Mesenteric fat pad (tissue), 1 donor: ENCODE measurements around the gene ARHGDIA. TPM values are rescaled to one million over a fixed set of nuclear protein-coding genes. Genes with fewer than 3 reads are reported as not detected.
"Not testable (repeated sequence)": the region's sequence is repeated elsewhere in the genome, so short reads cannot be mapped to it uniquely, and the experiment has no call there.

ENCODE experiments used
- DNase-seq: peaks from one replicate; pipeline ENCODE4 v3.0.0-alpha.2; 2020; ENCODE audit warnings: low spot score
- long read RNA-seq: library from polyadenylated mRNA; unstranded; transcript quantifications from one replicate; pipeline ENCODE4 v2.0.0, GENCODE V29; 2020
- total RNA-seq: library from RNA; stranded (reverse); fragmentation: NEBNext Ultra II Directional; extraction: Animal tissue kit (Norgen Biotek cat#: 25700); gene quantifications from one replicate; pipeline ENCODE4 v1.2.1, GENCODE V29; 2021
- donor health status: DM: yes; HTN: yes; CAD: no.

ARHGDIA gene
- 521 TPM for total RNA-seq
- long read RNA-seq, transcript ARHGDIA-207 (5 exons, 1,201 nt): minor isoform, 6 of 111 reads
- long read RNA-seq, transcript ARHGDIA-201 (6 exons, 1,906 nt): major isoform, 44 of 111 reads
- long read RNA-seq, transcript ARHGDIA-217 (7 exons, 886 nt): minor isoform, 18 of 111 reads
- long read RNA-seq, partial matches to known transcripts: 4 of 111 reads
- long read RNA-seq, other reads (novel, unspliced or antisense): 37 of 111 reads

DNA sequence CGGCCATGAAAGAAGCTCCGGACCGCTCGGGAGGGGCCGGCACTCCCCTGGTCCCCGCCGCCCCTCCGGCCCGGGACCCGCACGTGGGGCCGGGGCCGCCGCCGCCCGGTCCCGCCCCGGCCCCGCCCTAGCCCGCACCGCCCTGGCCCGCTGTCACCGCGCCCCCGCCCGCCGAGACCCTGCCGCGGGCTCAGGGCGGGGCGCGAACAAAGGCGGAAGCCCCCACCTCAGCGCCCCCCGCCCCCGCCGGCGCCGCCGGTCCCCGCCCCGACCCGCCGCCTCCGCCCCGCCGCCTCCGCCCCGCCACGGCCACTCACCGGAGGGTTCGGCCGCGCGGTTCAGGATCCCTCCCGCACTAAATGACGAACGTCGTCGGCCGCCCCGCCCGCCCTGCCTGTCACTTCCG lies at the start of gene ARHGDIA:
TSS of gene ARHGDIA (minus strand) at position 357 of the 406 bp plus-strand sequence. CDS start 1,407 bp downstream, outside the sequence.
- DNase-seq: no peak

DNA sequence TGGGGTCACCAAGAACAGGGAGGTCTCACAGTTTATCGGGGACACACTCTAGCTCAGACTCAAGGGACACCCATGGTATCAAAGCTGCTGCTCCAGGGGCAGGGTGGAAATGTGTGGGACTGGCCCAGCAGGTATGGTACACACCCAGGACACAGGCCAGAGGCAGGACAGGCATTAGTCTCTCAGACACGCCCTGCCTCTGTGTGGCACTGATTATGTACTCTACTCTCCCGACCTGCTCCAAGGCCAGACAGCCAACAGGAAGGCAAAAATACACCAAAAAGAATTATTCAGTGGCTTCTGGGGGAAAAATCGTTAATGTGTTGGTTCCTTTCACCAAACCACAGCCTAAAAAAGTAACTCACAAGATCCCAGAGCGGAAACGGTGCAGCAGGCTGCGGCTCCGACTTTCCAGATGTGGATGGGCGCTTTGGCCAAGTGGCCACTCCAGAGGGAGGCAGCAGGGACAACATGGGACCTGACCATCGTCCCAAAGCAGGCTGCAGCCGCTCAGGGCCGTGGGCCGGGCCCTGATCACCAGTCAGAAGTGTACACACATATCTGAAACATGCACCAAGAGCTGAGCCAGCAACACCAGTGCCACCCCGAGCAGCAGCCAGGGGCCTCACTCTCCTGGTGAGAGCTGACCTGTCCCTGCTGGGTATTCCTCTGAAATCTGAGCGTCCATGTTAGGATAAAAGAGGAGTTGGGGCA lies 47.9 kb upstream of the ARHGDIA start:
- DNase-seq: no peak

DNA sequence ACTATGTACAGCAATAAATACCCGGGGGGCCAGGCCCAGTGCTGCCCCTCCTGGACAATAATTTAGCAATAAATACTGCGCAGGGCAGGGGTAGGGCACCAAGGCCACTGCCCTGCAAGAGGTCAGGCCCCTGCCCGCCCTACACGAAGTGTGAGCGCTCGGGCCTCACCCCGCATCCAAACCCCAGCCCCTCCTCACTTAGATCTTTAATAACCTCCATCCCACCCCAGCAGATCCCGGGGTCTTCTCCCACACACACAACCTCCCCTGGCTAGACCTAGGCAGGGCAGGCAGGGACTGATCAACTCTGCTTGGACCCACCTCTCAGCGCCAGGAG lies 47.2 kb upstream of the ARHGDIA start:
- not testable (repeated sequence) for DNase-seq

DNA sequence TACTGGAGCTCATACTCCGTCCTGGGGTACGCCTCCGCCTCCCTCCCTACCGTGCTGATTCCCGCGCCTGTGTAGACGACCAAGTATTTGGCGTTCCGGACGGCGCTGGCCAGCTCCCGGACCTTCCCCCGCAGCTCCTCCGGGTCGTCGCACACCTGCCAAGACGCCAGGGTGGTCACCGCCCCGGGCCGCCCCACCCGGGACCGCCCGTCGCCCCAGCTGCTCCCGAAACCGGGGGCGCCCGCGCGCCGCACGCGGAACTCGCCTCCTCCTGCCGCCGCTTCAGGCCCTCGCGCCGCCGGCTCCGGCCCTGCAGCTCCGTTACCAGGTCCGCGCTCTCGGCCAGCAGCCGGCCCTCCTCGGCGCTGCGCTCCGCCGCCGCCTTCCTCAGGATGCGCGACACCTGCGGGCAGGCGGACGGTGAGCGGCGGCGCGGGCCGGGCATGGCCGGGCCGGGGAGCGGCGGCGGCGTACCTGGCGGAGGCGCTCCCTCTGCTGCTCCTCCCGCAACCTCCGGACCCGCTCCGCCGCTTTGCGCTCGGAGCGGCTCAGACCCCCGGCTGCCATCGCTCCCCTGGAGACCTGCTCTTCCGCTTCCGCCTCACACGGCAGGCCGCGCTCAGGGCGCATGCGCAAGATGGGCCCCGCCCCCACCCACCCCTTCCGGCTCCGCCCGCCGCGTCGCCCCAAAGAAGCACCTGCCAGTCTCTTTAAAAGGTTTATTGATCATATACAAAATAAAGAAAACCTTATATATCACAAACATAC lies 46.6 kb upstream of the ARHGDIA start, which contains the start of gene SIRT7:
TSS of gene SIRT7 (minus strand) at position 612 of the 768 bp plus-strand sequence. CDS start at position 567, 45 bp downstream.
- DNase-seq: peak; percentile 95

DNA sequence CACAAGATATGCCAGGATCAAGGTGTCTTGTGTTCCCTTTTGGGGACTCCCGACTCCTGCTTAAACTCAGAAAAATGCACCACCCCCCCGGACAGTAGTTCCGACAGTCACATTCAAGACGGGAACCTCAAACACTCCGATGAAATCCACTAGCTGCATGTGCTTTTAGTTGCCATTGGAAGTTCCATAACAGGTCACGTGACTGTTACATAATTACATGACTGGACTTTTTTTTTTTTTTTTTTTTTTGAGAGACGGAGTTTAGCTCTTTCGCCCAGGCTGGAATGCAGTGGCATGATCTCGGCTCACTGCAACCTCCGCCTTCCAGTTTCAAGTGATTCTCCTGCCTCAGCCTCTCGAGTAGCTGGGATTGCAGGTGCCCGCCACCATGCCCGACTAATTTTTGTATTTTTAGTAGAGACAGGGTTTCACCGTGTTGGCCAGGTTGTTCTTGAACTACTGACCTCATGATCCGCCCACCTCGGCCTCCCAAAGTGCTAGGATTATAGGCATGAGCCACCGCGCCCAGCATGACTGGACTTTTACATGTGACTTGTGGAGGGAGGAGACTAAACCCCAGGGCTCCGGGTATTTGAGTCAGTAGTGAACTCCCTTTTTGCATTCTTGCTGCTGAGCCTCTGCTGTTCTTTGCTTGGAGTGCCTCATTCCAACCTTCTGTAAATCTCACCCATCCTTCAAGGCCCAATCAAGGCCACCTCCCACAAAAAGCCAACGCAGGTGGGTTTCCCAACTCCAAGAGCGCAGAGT lies 45.3 kb upstream of the ARHGDIA start:
- no peak for DNase-seq

DNA sequence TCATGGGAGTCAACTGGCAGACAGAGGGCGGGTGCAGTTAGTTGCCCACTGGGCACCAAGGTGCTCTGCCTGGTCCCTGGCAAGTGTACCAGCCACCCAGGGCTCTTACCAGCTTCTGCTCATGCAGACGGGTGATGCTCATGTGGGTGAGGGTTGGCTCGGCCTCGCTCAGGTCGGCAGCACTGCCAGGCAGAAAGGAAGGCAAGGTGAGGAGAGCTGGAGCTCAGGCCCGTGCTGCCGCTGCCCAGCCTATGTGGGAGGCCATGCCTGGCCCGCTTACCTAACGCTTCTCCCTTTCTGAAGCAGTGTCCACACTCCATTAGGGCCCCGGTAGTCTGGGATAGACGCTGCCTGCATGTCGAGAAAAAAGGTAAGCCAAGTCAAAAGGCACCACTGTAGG lies 44.2 kb upstream of the ARHGDIA start:
- DNase-seq: no peak

DNA sequence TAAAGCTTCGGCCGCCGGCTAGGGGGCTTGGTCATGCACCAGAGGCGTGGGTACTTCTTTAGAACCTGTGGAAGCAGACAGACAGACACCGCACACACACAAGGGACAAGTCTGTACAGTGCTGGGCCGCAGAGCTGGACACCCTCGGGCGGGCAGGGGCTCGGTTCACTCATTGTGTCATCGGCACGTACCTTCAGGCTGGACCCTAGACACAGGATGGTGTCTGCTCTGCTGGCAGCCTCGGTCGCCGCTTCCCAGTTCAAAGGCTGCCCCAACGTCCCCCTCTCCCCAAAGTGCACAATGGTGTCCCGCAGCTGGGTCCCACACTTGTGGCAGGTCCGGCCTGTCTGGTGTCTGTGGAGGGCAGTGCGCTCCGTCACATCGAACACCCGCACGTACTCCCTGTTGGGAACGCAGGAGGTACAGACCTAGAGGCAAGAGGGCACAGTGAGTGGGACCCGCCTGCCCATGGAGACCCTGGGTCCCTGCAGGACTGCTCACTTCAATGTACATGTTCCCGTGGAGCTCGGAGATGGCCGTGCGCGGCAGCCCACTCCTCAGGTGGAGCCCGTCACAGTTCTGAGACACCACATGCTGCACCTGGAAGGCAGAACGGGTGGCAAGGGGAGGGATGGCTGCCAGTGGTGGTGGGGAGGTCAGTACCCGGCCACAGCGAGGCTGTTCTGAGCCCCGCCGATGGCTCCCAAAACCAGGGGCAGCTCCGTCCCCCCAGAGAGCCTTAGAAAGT lies 43.1 kb upstream of the ARHGDIA start:
- no peak for DNase-seq

DNA sequence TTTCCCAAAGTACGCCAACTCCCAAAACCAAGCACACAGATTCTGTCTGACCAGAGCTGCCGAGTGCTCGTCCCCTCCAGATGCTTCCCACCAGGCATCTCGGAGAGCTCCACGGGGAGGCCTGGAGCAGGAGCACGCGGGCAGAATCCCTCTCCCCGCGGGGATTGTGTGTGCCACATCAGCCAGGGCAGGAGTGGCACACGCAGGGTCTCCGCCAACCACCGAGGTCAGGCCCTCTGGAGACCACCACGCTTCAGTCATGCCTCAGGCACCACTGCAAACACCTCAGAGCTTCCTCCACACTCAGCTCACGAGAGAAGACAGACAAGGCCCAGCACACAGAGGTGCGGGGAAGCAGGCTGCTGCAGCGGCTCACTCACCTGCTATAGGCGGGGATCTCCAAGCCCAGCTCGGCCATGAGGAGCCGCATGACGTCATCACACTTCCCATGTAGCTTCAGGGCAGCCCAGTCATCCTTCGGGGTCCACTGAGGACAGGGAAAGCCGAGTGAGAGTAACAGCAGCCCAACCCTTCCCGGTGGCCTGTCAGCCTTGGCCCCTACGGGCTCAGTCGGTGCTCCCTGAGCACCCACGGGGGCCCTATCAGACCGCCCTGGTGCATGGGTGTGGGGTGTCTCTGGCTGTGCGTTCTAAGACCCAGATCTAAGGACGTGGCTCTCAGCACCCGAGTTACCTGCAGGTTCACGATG lies 42.4 kb upstream of the ARHGDIA start:
- DNase-seq: no peak

DNA sequence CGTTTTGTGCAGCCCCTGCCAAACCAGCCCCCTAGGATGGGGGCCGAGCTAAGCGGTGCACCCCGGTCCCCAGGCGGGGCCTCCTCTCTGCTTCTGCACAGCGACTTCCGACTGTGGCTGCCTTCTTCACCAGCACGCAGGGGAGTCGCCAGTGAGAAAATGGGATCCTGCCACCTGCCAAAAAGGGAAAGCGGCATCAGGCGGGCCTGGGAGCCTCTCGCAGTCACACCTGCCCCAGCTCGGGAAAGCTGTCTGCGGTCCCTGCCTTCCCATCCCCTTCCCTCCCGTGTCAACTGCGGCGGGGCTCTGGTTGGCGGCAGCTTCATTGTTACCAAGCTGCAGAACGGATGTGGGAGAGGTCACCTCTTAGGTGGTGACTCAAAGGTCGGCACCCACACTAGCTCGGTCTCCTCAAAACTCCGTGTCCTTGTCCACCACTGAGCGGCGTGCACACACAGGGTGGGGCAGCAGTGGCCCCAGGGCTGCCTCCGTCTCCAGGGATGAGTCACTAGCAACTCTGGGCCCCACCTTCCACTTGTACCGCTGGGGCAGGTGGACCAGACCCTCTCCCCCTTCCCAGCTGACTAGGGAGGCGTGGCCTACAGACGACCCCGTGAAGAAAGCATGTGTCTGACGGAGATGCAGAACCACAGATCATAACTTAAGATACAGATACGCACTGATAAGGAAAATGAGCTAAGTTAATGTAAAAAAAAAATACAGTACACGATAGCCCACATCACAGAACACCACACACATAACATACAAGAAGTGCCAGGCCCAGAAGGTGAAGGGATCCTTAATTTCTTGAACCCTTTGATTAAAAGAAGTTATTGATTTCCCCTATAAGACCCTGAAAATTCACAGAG lies 41.5 kb upstream of the ARHGDIA start:
- no peak for DNase-seq

DNA sequence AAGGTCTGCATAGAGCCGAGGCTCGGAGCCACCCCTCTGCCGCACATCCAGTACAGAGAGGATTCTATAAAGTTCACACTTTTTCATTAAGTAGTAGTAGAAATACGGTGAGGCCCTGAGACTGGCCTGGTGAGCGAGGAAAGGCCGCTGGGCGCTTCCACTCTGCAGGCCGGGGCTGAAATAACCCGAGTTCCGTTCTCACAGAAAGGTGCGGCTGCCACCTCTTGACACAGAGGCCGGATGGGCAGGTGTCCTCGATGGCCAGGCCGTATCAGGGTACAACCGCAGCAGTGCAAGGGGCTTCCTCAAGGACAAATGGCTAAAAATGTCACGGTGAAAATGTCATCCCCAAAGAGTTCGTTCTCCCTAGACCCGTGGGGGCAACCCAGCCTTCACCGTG lies 40.8 kb upstream of the ARHGDIA start:
- DNase-seq: no peak

DNA sequence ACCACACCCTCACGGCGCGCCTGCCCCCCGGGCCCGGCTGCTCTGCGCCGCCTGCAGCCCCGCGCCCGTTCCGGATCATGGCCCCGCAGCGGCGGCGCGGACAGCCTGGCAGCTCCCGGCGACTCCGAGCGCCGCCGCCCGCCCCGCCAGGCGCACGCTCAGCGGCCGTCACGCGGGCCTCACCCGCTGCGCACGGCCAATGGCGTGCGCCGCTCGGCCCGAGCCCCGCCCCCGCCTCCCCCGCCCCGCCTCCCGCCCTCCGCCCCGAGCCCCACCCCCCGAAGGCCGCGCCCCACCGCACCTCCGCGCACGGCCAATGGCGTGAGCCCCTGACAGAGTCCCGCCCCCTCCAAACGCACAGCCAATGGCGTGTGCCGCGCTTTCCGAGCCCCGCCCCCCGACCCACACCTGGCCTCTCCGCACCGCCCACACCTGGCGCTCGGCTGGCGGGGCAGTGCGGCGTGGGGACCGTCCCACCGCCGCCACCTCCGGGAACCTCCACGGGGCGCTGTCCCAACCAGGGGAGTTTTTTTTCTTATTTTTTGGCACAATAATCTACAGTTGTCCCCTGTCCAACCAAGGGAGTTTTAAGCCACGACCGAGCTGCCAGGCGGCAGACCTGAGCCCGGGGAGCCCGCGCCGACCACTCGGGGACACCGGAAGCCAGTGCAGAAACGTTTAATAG lies 40.3 kb upstream of the ARHGDIA start, which contains the start of gene PCYT2:
TSS of gene PCYT2 (minus strand) at position 123 of the 685 bp plus-strand sequence. CDS start at position 79, 44 bp downstream.
- peak; percentile 96 for DNase-seq

DNA sequence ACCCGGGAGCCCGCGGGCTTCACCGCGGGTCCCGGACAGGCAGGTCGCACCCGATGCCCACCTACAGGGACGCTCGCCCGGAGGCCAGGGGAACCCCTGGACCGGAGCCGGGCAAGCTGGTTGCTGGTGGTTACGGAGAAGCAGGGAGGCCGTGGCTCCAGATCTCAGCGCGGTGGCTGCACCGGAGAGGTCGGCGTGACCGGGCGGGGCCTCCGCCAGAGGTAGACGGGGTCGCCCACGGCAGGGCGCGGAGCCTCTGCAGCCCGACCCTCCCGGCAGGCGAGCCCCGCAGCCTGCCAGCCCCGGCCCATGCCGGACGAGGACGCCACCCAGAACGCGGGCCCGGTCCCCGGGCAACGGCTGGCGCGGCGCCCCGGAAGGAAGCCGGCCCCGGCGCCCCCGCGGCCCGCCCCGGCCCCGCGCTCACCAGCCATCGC lies 39.7 kb upstream of the ARHGDIA start:
- DNase-seq: no peak

DNA sequence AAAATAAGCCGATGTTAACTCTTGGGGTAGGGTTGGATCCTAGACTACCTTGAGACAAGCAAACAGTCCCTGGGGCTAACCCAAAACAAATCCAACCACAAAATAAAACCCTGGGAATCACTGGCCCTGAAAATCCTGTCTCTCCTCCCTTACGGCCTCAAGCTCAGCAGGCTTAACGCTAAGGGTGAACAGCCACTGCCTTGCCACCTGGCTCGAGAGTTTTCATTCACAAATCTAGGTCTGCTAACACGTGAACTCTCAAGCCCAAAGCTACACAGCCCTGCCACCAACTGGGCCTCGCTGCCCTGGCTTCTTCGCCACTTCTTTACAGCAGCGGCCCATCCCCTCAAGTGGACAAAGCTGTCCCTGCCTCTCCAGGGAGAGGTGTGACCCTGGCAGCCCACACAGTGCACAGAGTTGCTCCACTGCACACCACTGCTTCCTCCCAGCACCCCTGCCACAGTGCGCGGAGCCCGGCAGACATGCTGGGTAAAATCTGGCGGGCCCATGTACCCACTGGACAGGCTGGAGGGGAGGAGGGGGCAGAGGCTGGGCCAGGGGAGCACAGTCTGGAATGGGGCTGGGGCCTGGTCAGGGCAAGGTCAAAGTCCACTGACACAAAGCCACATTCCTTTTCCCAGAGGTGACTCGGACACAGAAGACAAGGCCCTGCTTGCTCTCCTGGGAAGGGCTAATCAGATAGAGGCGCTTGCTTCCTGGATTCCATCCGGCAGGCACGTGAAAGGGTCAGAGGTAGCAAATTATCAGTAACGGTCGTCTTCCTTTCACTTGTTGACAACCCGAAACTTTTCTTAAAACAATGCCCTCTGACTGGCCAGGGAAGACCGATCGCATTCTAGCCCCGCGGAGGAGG lies 39.1 kb upstream of the ARHGDIA start:
- no peak for DNase-seq

DNA sequence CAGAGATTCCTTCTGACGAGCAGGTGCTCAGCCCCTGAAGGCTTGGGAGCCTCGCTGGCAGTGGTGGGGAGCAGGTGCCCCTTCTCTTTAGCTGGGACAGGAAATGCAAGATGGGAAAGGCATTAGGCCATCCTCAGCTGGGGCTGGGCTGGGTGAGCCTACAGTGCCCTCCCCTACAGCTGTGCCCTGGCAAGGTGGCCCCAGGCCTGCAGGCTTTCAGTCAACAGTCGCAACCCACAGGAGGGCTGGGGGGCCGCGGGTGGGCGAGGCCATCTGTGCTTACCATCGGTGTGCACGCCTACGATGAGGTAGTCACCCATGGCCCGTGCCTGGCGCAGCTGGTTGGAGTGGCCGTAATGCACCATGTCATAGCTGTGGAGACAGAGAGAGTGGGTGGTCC lies 38.1 kb upstream of the ARHGDIA start:
- DNase-seq: no peak

DNA sequence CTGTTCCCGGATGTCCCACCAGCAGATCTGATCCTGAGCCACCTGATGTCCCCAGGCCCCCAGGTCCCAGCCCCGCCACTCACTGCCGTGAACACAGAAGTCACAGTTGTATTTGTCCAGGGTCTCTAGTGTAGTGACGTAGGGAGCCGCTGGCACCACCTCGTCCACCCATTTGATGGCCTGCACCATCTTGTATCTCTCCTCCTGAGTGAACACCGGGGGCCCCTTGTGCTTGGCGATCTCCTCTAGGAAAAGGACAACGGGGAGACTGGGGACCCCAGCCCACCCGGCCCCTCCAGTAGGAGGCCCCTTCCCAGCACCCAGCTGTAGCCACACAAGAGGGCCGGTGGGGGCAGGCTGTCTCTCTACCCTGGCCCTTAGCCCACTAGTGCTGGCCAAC lies 37.7 kb upstream of the ARHGDIA start:
- no peak for DNase-seq

DNA sequence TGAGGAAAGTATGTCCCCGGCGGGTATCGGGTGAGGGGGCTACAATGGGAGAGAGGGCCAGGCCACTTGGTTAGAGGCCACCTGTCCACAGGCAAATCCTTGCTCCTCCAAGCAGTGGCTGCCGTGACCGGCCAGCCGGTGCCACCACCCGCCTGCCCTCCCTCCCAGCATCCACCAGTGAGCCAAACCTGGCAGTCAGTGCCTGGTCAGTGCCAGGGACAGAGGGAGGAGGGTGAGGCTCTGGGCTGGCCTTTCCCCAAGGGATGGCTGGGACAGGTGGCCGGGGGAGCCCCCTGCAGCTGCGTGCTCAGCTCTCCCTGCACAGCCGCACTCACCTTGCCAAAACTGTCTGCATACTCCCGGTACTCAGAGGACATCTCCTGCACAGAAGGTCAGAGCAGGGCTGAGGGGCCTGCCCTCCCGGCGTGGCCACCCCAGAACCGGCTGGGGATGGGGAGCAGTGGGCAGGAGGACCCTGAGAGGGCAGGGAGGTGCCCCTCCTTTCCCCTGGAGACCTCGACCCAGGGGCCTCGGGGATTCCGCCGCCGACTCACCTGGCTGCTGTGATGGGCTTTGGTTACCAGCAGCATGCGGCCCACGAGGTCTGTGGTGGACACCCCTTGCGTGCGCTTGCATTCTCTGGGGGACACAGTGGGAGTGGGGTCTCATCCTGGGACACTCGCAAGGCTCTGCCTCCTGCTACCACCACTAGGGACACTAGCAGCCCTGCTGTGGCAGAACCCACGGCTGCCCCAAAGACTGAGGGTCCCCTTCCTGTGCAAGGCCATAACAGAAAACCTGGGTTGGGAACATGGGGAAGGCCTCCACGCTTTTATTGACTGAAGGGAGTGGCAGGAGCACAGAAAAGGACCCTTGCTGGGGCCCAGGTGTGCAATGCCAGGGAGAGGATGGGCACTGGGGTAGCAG lies 36.3 kb upstream of the ARHGDIA start:
- DNase-seq: no peak
